WTC11 (cell line): ENCODE data around the gene ADGRL3.

Experiments
- IRF2 ChIP-seq: sonication (generic); formaldehyde crosslinking; IDR thresholded peaks from 2 replicates; pipeline ENCODE4 v1.8.0; 2022; ENCODE audit warnings: low read depth, missing genetic modification reagents, borderline replicate concordance
- USF2 ChIP-seq: sonication (generic); formaldehyde crosslinking; IDR thresholded peaks from 2 replicates; pipeline ENCODE4 v1.8.1; 2023; ENCODE audit warnings: mild to moderate bottlenecking, missing genetic modification reagents, moderate library complexity

- TF ChIP-seq IRF2 (CRISPR knock-in tag), result no peak
- no peak for TF ChIP-seq USF2
These were observed 296 bp upstream of the ADGRL3 start for GRCh38 chr4:61199873-61200186.
